IPS-NIHi11 (cell line): ENCODE measurements around the gene HS6ST2.
"Not testable (repeated sequence)": the region's sequence is repeated elsewhere in the genome, so short reads cannot be mapped to it uniquely, and the experiment has no call there.

Experiments
- DNase-seq: peaks from one replicate; pipeline ENCODE4 v3.0.0; 2012; ENCODE audit warnings: mixed read lengths, low spot score

The HS6ST2 gene

GRCh38 chrX:132958091-132958703, at the start of gene HS6ST2:
Gene HS6ST2 (minus strand): TSS chrX:132958629.
- peak; percentile 52 for DNase-seq

- DNase-seq = no peak
These were observed 49.0 kb upstream of the HS6ST2 start for GRCh38 chrX:133007458-133007857.

- no peak for DNase-seq
These were observed 47.2 kb upstream of the HS6ST2 start for GRCh38 chrX:133005616-133006015.

- DNase-seq = peak; percentile 37
These were observed 46.6 kb upstream of the HS6ST2 start for GRCh38 chrX:133005042-133005441.

- no peak for DNase-seq
These were observed 40.8 kb upstream of the HS6ST2 start for GRCh38 chrX:132999209-132999608.

- DNase-seq = no peak
These were observed 32.4 kb upstream of the HS6ST2 start for GRCh38 chrX:132990835-132991234.

- DNase-seq = no peak
These were observed 28.1 kb upstream of the HS6ST2 start for GRCh38 chrX:132986556-132986955.

GRCh38 chrX:132984058-132984650, 25.7 kb upstream of the HS6ST2 start:
- no peak for DNase-seq

GRCh38 chrX:132983496-132983895, 25.1 kb upstream of the HS6ST2 start:
- no peak for DNase-seq

- DNase-seq = not testable (repeated sequence)
These were observed 21.6 kb upstream of the HS6ST2 start for GRCh38 chrX:132980035-132980434.

GRCh38 chrX:132968296-132968949, 10.0 kb upstream of the HS6ST2 start:
- DNase-seq = peak; percentile 8

- DNase-seq = no peak
These were observed 8.6 kb upstream of the HS6ST2 start for GRCh38 chrX:132967049-132967448.

GRCh38 chrX:132965461-132965860, 7.0 kb upstream of the HS6ST2 start:
- DNase-seq = no peak

- no peak for DNase-seq
These were observed 3.1 kb upstream of the HS6ST2 start for GRCh38 chrX:132961511-132961910.

GRCh38 chrX:132957211-132958090, 978 bp downstream of the HS6ST2 start:
- peak; percentile 57 for DNase-seq

GRCh38 chrX:132956421-132957210, 1.8 kb downstream of the HS6ST2 start:
- peak; percentile 14 for DNase-seq

GRCh38 chrX:132955690-132956089, 2.7 kb downstream of the HS6ST2 start:
- DNase-seq = no peak

GRCh38 chrX:132954323-132954722, 4.1 kb downstream of the HS6ST2 start:
- DNase-seq = no peak

GRCh38 chrX:132953354-132953753, 5.1 kb downstream of the HS6ST2 start:
- no peak for DNase-seq

- peak; percentile 20 for DNase-seq
These were observed 9.7 kb downstream of the HS6ST2 start for GRCh38 chrX:132948648-132949260.

- DNase-seq = not testable (repeated sequence)
These were observed 13.3 kb downstream of the HS6ST2 start for GRCh38 chrX:132945055-132945599.
